Keratinocyte (primary cell): ENCODE data around the gene TRIM63.

Experiments used
- EZH2 ChIP-seq: IDR thresholded peaks from one replicate; pipeline ENCODE4 v1.6.1; 2012; ENCODE audit warnings: inconsistent platforms, mild to moderate bottlenecking, low read length, moderate library complexity
- TF ChIP-seq, protein P1 (sequence below), 3 experiments: IDR thresholded peaks in 1 of 3; conservative IDR thresholded peaks in 1 of 3; optimal IDR thresholded peaks in 1 of 3; 2 replicates in 2 of 3; 3 replicates in 1 of 3; pipeline versions ENCODE3 to v1.5.1; 2011; ENCODE audit warnings: low read length in 3 of 3, mild to moderate bottlenecking in 3 of 3, moderate library complexity in 2 of 3, control low read depth in 1 of 3, inconsistent platforms in 1 of 3; ENCODE audit not compliant: insufficient read depth in 2 of 3; ENCODE audit errors: extremely low read depth in 1 of 3

DNA sequence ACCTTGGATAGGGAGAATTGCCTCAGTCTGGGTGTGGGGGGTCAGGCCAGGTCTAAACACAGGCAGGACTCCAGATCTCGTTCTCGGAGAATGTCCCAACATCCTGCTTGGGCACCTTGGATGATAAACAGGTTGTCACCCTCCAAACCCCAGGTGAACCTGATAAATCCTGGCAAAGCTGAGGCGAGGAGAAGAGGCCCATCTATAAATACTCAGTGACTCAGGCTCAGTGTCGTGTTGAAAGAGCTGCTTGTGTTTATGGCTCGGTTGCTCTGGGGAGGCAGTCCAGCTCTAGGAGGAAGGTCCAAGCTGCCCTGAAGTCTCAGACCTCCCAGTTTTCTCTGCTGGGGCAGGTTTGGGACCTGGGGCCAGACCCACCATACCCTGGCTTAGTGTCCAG is 15.8 kb upstream of the TRIM63 start:
- TF ChIP-seq EZH2, result no peak
- TF ChIP-seq, protein P1, sequence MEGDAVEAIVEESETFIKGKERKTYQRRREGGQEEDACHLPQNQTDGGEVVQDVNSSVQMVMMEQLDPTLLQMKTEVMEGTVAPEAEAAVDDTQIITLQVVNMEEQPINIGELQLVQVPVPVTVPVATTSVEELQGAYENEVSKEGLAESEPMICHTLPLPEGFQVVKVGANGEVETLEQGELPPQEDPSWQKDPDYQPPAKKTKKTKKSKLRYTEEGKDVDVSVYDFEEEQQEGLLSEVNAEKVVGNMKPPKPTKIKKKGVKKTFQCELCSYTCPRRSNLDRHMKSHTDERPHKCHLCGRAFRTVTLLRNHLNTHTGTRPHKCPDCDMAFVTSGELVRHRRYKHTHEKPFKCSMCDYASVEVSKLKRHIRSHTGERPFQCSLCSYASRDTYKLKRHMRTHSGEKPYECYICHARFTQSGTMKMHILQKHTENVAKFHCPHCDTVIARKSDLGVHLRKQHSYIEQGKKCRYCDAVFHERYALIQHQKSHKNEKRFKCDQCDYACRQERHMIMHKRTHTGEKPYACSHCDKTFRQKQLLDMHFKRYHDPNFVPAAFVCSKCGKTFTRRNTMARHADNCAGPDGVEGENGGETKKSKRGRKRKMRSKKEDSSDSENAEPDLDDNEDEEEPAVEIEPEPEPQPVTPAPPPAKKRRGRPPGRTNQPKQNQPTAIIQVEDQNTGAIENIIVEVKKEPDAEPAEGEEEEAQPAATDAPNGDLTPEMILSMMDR (optimal IDR thresholded peaks at IDR 0.05 in 1 of 3, IDR thresholded peaks at IDR 0.05 in 1 of 3, conservative IDR thresholded peaks at IDR 0.05 in 1 of 3; ENCODE audit: extremely low read depth in 1 of 3, insufficient read depth in 2 of 3, low read length in 3 of 3), result no peak
